Activated CD4-positive, alpha-beta T cell treated with anti-CD3 and anti-CD28 coated beads, Interleukin-2, Interleukin-6, amounts not matched to agents 100 ng/mL and 50 ng/mL, durations not matched to agents 16 hours and 8 hours (primary cell): Measurements from ENCODE around the gene RPL34.
A peak's percentile ranks its signal among the peaks of the same experiment; 100 is the strongest.
"Not testable (repeated sequence)": the region's sequence is repeated elsewhere in the genome, so short reads cannot be mapped to it uniquely, and the experiment has no call there.

Experiments
- DNase-seq: peaks from one replicate; pipeline ENCODE4 v3.0.0-alpha.2; 2020

The RPL34 gene

DNA sequence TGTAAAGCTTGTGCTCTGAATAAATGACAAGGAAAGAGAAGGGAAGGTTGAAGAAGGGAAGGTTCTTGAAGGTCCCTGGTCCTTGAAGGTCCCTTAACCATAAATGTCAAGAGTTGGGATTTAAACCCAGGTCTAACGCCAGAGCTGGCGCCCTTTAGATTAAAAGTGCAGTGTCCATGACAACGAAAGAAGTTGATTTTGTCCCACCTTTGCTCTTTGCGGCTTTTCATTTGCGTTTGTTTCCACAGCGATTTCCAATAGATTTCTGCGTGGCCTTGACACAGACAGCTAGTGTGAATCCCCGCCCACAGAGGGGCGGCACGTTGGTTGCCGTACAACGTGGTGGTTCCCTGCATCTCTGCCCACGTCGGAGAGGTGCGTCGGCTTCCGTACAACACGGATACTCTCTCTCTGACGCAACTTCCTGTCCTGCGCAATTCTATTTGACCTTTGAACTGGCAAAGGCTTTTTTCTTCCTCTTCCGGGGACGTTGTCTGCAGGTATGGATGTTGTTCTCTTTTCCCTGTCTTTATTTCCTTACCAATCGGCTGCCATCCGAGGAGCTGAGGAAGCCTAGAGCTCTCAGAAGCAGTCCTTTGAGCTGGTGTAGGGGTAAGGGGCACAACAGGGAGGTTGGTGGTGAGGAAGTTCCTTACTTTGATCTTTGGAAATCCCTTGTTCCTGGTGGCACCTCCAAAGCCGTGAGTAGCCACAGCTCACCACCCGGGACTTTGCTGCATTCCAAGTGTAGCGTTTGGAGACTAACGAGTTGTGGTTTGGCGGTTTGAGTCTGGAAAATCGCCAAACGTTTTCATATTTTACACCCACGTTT lies at the start of gene RPL34:
RPL34 (plus strand) TSS at position 476 of the 832 bp plus-strand sequence. CDS start 1,384 bp downstream, outside the sequence.
- peak; percentile 98 for DNase-seq

- DNase-seq: no peak
Observed at GRCh38 chr4:108570993-108571569, 49.3 kb upstream of the RPL34 start.

- no peak for DNase-seq
Observed at GRCh38 chr4:108574402-108574801, 46.0 kb upstream of the RPL34 start.

DNA sequence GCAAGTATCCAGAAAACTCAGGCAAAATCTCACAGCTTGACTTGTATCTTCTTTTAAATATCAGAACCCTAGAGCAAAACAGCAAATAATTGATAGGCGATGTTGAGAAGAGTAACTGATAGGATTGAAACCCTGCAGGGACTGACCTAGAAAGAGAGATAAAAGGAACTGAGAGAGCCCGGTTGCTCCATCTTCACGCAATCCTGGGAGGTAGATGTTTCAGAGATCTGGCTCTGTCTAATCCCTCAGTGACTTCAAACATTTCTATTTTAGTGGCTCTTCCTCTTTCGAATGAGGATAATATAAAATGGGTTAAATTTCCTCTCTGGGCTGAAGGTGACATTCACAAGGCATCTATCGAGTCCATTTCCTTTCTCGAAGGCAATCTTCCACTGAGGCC lies 39.3 kb upstream of the RPL34 start:
- no peak for DNase-seq

- DNase-seq: no peak
Observed at GRCh38 chr4:108586778-108587177, 33.6 kb upstream of the RPL34 start.

GRCh38 chr4:108588878-108589277 lies 31.5 kb upstream of the RPL34 start:
- DNase-seq: no peak

DNA sequence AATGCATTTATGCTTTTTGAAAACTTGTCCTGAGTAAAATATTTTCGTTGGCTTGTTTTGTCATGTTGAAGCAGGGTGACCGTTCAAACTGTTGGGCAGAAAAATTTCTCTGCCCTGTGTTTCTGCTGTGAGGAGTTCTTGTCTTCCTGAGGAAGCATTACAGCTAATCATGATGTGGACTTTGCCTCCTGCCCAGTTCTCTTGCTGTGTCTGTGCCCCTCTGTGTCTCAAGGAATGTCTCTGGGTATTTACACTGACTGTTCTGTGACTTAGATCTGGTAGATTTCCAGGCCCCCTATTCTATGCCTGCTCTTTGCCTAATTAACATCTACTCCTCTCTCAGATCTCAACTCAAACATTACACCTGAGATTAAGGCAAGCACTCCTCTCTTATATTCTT lies 30.4 kb upstream of the RPL34 start:
- no peak for DNase-seq

GRCh38 chr4:108590776-108591175 lies 29.6 kb upstream of the RPL34 start:
- DNase-seq: no peak

GRCh38 chr4:108592674-108592986 lies 27.7 kb upstream of the RPL34 start:
- no peak for DNase-seq

- DNase-seq: not testable (repeated sequence)
Observed at GRCh38 chr4:108594296-108594695, 26.1 kb upstream of the RPL34 start.

- DNase-seq: no peak
Observed at GRCh38 chr4:108596344-108596743, 24.0 kb upstream of the RPL34 start.

GRCh38 chr4:108601106-108601505 lies 19.3 kb upstream of the RPL34 start:
- DNase-seq: no peak

DNA sequence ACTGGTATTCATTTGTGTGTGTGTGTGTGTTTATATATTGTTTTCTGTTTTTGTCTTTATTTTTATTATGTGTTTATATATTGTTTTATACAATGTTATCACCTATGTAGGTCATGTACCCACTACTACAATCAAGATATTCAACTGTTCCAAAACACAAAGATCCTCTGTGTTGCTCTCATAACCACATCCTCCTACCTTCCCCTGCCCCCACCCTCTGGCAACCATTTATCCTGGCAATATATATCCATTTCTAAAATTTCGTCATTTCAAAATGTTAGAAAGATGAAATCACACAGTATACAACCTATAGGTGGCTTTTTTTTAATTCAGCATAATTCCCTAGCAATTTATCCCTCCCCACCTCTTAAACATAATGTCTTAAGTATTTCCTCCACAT lies 18.8 kb upstream of the RPL34 start:
- no peak for DNase-seq

DNA sequence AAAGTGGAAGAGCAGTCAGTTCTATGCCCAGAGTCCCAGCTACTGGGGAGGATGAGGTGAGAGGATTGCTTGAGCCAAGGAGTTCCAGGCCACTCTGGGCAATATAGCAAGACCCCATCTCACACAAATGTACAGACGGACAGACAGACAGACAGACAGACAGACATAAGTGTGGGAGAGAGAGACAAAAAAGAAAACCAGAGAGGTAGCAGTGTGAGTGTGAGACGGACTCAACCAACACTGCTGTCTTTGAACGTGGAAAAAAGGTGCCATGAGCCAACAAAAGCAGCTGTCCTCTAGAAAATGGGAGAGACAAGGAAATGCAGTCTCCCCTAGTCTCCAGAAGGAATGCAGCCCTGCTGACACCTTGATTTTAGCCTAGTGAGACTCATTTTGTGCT lies 18.2 kb upstream of the RPL34 start:
- DNase-seq: no peak

- no peak for DNase-seq
Observed at GRCh38 chr4:108607079-108607815, 13.1 kb upstream of the RPL34 start.

DNA sequence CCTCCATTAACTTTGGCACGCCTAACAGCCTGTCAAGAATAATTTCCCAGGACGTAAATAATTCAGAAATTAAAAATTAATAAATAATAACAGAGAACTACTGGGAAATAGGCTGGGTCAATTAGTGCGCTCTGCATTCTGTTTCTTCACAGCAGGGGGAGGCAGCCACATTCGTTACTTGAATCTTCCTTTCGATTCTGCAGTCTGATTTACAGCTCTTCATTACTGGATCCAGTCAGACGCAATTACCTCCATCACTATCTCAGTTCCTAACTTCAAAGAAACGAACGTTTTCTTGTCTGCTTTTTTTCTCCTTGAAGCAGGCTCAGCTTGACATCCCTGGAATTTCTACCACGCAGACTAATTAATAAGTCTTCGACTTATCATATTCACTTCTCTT lies 9.0 kb upstream of the RPL34 start:
- no peak for DNase-seq

- no peak for DNase-seq
Observed at GRCh38 chr4:108612365-108612764, 8.0 kb upstream of the RPL34 start.

GRCh38 chr4:108619372-108620100 lies 840 bp upstream of the RPL34 start:
- DNase-seq: peak; percentile 66

DNA sequence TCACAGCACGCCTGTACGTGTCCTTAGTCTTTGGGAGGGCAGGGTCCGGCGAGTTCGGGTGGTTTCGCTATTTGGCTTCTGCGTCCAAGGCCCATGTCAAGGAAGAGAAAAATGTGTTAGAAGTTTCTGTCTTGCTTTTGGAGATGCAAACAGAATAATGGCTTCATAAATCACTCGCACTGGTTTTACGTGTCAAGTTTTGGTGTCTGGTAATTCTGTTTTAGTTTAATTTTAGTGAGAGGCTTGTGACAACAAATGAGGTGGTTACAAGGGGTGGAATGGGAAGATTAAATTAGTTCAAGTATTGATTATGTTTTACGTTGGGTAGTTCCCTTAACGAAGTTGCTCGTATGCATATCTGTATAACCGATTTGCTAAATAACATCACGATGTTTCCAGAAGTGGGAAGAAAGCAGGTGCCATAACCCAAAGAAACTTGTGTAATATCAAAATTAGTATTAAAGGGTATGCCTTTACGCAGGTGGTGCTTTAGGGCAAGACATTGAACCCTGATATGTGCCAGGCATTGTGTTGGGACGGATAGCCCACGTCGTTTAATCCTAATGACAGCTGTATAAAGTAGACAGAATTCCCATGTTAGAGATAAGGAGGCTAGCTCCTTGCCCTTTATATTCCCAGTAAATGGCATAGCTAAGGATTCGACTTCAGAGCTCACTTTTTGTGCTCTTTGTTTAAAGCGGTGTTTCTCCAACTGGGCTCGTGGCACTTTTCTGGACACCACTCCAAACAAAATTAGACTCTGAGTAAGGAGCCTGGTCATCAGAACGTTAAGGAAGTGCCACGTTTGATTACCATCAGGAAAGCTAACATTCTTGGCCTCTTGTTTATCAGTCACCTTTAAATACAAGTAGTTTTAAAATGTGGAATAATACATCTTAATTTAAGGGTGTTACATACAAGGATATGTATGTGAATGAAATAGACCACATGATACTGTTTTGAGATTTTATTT lies 843 bp downstream of the RPL34 start:
- DNase-seq: no peak

DNA sequence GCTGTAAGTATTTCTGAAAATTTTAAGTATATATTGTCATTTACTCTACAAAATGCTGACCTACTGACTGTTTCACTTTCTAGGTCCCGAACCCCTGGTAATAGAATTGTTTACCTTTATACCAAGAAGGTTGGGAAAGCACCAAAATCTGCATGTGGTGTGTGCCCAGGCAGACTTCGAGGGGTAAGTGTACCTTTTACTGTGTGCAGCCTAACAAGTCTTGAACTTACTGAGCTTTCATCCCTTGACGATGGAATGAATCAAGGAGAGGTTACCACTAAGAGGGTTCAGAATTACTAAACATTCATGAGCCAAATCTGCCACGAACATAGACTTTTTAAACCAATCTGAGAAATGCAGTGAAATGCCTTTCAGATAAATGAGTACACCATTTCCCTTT lies 1.6 kb downstream of the RPL34 start:
- DNase-seq: peak; percentile 49

DNA sequence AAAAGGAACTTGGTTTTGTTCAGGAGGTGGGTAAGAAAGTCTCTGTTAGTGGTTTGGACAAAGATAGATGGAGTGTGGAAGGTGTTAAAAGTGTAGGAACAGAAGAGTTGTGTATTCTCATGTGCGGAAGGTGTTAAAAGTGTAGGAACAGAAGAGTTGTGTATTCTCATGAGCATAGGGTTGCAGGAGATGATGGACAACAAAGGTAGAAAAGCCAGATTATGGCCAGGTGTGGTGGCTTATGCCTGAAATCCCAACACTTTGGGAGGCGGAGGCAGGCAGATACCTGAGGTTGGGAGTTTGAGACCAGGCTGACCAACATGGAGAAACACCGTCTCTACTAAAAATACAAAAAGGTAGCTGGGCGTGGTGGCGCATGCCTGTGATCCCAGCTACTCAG lies 2.5 kb downstream of the RPL34 start:
- no peak for DNase-seq
